ENCODE results near the gene KIAA1614.

DNA sequence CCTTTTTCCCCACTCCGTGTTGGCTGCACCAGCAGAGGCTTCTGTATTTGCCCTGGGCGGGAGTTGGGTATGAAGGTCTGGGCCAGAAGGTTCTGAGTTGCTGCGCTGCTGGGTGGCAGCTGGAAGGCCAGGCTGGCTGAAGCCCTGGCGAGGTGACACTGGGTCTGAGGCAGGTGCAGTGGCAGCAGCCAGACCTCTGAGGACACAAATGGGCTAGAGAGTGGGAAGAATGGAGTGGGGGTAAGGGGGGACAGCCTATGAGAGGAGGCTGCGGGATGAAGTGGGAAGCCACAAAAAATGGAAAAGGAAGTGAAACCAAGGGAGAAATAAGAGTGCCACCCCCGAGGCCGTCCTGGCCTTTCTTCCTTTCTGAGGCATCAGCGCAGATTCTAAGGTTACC is 56.7 kb downstream of the KIAA1614 start:
- TF ChIP-seq, protein P1, sequence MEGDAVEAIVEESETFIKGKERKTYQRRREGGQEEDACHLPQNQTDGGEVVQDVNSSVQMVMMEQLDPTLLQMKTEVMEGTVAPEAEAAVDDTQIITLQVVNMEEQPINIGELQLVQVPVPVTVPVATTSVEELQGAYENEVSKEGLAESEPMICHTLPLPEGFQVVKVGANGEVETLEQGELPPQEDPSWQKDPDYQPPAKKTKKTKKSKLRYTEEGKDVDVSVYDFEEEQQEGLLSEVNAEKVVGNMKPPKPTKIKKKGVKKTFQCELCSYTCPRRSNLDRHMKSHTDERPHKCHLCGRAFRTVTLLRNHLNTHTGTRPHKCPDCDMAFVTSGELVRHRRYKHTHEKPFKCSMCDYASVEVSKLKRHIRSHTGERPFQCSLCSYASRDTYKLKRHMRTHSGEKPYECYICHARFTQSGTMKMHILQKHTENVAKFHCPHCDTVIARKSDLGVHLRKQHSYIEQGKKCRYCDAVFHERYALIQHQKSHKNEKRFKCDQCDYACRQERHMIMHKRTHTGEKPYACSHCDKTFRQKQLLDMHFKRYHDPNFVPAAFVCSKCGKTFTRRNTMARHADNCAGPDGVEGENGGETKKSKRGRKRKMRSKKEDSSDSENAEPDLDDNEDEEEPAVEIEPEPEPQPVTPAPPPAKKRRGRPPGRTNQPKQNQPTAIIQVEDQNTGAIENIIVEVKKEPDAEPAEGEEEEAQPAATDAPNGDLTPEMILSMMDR (IDR thresholded peaks at IDR 0.05; ENCODE audit: insufficient read depth, low read length), result no peak
- TF ChIP-seq POLR2AphosphoS5 (IDR thresholded peaks at IDR 0.05; ENCODE audit: low read depth), result no peak
- TF ChIP-seq, protein P2, sequence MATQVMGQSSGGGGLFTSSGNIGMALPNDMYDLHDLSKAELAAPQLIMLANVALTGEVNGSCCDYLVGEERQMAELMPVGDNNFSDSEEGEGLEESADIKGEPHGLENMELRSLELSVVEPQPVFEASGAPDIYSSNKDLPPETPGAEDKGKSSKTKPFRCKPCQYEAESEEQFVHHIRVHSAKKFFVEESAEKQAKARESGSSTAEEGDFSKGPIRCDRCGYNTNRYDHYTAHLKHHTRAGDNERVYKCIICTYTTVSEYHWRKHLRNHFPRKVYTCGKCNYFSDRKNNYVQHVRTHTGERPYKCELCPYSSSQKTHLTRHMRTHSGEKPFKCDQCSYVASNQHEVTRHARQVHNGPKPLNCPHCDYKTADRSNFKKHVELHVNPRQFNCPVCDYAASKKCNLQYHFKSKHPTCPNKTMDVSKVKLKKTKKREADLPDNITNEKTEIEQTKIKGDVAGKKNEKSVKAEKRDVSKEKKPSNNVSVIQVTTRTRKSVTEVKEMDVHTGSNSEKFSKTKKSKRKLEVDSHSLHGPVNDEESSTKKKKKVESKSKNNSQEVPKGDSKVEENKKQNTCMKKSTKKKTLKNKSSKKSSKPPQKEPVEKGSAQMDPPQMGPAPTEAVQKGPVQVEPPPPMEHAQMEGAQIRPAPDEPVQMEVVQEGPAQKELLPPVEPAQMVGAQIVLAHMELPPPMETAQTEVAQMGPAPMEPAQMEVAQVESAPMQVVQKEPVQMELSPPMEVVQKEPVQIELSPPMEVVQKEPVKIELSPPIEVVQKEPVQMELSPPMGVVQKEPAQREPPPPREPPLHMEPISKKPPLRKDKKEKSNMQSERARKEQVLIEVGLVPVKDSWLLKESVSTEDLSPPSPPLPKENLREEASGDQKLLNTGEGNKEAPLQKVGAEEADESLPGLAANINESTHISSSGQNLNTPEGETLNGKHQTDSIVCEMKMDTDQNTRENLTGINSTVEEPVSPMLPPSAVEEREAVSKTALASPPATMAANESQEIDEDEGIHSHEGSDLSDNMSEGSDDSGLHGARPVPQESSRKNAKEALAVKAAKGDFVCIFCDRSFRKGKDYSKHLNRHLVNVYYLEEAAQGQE (IDR thresholded peaks at IDR 0.05; ENCODE audit: insufficient replicate concordance, low read depth), result no peak
- TF ChIP-seq GABPA (IDR thresholded peaks at IDR 0.05; ENCODE audit: low read depth), result no peak

Measured in HL-60 (cell line).